HG03025 (cell line): ENCODE data around the gene TAGLN2.

Source experiments
- ATAC-seq: cut with Tn5 transposase; IDR thresholded peaks from one replicate; pipeline ENCODE4 v1.9.1; 2021; ENCODE audit warnings: mild to moderate bottlenecking, moderate library complexity; ENCODE audit not compliant: unreplicated experiment, low FRiP score

TAGLN2 gene

DNA sequence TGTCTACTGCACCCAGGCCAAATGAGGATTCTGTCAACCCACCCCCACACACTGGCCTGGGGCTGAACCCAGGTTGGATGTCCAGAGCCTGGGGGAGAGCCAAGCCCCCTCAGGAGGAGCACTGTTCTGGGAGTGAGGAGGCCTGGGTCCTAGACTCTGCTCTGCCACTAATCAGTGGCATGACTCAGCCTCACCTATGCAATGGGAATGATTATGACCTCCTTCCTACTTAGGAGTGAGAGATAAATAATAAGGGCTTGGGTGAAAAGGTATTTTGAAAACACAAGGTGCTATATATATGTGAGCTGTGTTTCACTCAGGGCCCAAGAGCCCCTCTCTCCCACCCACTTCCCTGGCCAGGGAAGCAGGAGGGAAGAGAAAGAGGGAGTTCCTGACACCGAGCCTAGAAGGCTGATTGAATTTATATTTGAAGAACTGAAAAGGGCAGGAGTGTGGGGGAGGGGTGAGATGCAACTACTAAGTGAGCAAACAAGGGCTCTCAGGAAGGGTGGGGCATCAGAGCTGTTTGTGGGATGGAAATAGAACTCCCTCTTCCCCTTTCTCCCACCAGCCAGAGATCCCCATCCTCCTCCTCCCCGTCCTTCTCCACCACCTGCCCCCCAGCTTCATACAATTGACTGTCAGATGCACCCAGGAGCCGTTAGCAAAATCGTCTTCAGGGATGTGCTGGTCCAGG, 11.9 kb upstream of the TAGLN2 start:
- ATAC-seq: no peak

DNA sequence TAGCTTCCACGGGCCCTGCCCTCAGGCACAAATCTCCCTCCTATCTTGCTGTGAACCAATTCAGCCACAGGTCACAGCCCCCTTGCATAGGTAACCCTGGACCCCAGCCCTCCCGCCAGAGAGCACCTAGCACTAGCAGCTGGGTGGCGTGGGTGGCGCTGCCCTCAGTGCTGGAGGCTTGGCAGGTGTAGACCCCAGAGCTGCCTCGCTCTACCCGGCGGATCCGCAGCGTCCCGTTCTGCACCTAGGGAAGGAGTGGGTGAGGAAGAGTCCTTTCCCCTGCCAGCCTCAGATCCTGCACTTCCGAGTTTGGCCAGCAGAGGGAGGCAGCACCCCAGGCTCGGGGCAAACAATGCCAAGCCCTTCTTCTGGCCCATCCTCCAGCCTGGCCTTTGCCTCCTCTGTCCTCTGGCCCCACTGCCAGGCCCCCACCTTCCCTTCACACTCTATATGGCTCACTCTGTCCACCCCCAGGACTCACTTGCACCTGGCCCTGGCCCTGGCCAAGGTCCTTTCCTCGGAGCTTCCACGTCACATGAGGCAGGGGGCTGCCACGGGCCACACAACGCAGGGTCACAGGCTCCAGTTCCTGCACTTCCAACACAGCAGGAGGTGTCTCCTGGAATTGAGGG, 11.1 kb upstream of the TAGLN2 start:
- no peak for ATAC-seq

DNA sequence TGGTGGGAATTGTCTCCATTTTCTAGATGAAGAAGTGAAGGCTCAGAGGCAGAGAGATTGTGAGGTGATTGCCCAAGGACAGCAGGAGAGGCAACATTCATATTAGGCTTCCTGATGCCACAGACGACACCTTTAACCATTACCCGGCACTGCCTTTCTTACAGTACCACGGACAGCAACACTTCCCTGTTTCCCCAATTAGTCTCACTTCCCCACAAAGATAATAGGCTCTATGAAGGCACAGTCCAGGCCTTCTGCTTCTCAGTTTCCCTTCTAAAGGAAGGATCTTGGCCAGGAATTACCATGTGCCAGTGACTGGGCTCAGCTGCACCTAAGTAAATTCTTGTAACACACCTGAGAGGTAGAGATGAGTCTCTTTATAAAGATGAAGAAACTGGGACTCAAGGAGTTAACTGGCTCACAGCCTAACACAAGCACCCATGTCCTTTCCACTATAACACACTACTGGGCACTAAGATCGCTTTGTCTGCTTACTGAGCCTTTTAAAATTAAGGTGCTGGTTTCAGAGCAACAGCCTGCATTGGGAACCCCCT, 10.5 kb upstream of the TAGLN2 start:
- ATAC-seq: no peak

DNA sequence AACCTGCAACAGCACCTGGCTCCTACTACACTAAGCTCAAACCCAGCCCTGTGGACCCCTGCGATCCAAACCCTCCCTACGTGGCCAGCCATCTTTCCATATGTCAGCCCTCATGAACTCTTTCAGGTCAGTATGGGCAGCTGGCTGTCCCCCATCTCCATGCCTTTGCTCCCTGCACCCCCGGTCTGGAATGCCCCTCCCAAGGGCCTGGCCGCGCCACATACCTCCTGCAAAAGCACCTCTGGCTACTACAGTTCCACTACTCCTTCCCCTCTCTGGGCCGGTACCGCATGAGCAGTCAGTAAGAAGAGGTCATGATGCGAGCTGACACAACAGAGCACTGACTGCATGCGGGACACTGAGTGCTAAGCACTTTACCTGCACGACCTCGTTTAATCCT, 10.0 kb upstream of the TAGLN2 start:
- no peak for ATAC-seq

DNA sequence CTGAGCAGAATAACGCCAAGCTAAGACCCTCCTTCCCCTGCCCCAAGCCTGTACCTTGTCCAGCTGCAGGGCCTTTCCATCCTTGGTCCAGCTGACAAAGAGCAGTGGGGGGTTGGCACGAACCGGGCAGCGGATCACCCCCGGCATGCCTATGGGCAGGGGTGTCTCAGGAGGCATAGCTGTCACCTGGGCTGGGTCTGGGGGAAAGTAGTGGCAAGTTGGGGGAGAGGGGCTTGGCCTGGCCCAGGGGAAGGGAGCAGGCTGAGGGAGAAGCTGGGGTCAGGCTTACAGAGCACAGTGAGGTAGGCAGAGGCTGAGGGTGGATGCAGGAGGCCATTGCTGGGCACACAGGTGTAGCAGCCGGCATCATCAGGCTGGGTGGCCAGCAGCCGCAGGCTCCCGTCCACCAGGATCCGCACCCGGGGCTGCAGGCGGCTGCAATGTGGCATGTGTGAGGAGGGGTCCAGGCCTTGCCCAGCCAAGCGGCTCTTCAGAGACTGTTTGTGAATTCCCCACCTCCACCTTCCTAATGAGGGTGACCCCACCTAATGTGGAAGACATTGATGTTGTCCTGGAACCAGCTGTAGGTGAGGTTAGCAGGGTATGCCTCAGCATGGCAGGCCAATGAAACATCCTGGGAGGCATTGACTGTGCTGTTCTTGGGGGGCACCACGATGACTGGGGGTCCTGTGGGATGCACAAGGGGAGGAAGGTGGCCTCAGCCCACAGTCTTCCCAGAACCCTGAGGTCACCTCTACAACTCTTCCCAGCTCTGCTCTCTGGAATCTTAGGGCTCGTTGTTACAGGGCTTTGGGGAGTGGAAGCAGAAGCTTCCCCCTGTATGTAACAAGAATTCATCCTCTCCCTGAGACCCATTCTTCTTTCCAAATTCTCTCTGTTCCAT, 9.1 kb upstream of the TAGLN2 start:
- no peak for ATAC-seq

DNA sequence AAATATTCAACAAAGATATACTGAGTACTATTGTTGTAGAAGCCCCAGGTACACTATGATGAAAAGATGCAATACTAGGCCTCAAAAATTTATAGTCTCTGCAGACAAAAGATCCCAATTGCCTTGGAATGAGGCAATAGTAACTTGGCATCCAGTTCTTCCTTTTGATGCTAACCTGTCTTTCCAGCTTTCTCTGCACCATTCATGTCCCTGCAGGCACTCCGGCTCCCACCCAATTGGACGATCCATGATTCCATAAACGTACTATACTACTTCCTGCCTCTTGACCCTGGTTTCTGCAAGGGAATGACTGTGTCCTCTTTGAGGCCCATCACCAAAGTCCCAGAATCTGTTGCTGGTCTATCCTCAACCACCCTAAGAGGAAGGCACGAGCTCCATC, 8.0 kb upstream of the TAGLN2 start:
- no peak for ATAC-seq

DNA sequence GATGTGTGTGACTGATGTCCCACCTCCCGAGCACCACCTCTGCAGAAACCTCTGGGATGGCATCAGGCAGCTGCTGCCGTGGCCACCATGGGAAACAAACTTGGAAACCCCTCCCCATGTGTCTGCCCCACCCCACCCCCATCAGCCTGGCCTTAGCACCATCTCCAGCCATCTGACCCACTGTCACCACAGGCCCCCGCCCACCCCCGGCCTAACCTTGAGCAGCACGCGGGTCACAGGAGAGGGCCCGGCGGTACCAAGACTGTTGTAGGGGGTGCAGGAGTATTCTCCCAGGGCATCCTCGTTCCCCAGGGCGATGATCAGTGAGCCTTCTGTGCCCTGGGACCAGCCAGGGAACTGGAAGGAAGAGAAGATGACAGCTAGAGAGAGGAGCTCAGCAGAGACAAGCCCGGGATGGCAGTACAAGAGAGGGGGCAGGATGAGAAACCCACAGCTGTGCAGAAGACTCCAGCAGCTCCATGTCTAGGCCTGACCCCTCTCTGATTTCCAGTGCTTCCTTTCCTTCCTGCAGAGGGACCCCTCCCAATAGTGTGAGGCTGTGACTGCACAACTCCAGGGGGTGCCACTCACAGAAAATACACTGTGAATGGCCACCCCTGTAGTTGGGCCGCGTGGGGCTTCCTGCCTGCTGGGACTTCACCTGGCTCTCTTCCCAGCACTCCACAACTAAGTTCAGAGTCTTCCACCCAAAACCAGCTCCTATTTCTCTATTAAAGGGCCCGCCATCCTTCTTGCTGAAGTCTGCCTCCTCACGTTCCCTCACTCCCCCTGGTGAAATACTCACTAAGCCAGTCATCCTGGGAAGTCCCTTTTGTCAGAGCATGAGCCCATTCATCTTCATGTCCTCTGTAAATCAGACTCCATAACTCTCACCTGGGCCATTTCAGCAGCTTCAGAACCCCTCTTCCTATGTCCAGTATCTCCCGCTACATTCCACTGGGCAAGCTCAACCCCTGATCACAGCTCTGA, 7.3 kb upstream of the TAGLN2 start:
- ATAC-seq: no peak

DNA sequence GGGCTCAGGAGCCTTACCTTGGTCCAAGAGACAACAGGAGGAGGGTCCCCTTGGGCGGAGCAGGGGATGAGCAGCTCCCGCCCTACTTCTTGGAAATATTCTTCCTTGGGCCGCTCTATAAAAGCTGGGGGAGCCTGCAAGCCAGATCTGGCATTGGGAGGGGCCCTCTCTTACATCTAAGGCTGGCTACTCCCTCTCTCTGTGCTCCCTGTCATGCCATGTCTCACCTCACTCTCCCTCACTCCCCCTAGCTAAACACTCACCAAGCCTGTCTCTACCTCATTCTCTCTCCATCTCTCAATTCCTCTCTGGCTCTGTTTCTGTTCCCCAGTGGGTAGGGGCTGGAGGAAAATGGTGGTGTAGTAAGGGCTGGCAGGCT, 6.5 kb upstream of the TAGLN2 start:
- ATAC-seq: no peak

DNA sequence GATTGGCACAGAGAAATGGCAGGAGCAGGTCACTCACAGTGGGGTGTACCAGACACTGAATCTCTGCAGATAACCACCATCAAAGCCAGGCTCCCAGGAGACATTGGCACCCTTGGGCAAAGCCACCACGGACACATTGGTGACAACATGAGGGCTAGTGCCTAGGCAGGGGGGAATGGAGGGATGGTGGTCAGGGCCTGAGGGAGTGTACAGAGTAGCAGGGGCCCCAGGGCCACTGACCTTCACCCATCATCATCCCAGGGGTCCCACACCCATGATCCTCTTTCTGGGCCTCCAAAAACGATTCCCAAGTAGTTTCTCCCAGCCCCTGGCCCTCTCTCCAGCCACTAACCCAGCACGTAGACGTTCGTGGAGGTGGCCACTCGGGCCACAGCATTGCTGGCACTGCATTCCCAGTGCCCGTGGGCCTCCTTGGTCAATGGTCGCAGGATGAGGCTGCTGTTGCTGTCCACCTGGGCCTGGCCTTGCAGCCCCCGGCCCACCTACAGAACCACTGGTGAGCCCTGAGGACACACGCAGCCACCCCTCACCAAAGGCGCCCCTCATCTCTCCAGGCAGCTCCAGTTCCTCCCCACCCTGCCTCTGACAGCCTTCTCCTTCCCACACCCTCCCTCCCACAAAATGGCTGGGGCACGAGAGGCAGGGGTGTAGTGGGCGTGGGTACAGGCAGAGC, 5.9 kb upstream of the TAGLN2 start:
- no peak for ATAC-seq

DNA sequence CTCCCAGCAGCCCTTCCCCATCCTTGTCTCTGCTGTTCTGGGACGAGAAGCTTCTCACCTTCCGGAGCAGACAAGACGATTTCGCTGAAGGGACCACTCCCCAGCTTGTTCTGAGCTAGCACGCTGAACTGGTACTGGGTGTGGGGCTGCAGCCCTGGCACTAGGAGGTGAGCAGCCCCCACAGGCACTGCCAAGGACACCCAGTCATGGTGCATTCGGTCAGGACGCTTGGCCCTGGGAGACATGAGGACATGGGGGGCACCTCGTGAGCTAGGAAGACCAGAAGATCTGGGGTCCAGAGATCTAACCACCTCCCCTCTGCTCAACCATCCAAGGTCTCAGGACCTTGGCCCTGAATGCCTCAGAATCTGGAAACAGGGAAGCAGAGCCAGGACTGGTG, 5.3 kb upstream of the TAGLN2 start:
- no peak for ATAC-seq

DNA sequence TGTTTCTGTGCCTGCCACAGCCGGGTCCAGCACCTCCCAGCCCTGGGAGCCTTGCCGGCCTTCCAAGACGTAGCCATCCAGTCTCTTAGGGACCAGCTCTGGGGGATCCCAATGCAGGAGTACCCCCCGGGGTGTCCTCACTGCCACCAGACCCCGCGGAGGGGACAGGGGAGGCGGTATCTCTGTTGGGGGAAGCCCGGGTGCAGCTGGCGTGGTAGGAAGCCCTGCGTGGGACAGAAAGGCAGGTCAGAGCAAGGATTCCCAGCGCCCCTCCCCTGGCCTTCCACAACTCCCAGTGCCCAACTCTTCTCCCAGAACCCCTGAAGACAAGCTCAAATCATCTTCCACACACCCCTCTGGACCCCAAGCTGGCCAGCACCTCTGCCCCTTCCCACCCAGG, 4.9 kb upstream of the TAGLN2 start:
- ATAC-seq: no peak

DNA sequence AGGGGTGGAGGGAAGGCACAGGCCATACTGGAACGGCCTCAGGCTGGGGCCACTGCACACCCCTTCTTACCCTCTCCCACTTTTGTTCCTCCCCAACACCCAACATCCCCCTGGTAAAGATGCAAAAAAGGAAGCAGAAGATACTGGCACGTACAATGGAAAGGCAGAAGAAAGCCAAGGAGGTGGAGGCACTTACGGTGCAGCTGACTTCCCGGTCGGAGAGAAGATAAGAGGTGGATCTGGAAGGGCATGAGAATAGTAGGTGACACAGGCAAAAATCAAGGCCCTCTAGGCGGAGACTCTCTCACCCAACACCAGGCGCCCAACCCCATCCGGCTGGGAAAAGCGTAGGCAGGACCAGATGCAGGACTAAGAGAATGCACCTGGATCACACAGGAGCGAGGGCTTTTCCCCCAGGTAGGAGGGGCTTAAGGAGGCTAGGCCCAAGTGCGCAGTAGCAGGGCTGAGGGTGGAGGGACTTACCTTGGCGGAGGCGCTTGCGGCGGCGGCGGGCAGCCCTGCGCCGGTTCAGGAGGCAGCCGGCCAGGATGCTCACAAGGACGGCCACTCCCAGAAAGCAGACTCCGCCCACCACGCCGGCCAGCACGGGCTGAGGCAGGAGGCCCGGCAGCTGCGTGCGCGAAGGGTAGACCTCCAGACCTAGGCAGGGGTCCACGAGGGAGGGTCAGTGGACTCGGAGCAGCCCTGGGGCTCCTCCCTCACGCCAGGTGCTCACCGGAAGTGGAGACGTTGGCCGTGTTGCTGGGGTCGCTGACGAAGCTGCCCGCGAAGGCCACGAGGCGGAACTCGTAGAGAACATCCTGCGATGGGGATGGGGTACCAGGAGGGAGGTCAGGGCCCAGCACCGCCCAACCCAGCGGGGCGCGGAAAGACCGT, 4.1 kb upstream of the TAGLN2 start:
- no peak for ATAC-seq

DNA sequence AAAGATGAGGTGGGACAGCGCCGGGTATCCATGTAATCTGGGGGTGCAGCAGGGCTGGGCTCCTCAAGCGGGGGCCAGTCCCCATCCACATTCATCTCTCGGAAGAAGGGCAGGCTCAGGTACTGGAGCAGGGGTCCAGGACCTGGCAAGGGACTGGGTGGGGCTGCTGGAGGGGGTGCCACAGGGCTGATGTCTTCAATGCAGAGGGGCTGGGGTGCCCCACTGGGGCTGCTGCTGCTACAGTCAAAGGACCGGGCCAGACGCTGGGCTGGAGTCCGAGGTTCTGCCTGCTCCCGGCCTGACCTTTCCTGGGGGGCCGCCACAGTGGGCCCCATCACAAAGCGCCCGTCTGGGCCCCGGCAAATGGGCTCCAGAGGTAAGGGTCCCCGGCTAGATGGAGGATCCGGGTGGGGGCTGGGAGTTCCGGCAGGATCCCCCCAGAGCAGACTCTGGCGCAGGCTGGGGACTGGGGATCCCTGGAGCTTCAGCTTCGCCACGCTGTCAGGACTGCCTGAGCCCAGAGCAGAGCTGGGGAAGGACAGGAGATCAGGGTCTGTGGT, 3.3 kb upstream of the TAGLN2 start:
- no peak for ATAC-seq

DNA sequence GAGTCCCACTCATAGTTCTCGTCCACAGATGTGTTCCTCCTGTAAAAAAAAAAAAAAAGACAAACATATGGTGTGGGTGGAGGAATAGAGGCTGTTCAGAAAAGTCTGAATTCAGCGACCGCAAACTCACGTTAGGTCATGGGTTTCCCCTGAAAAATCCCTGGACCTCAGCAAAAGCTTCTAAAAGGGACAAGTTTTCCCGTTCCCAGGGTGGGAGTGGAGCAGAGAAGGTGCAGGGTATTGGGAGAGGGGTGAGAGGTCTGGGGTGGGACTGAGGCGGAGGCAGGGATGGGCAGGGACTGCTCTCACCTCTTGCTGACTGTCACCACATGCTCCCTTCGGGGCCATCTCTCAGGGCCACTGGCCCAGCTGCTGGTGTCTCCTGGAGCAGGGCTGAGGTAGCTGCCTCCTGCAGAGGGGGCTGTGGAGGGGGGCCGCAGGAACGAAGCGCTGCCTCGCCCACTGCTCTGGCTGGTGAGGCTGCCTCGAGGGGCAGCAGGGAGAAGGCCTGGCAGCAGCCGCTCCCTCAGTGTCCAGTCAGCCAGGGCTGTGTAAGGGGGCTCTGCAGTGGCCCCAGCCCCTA, 2.6 kb upstream of the TAGLN2 start:
- ATAC-seq: no peak

DNA sequence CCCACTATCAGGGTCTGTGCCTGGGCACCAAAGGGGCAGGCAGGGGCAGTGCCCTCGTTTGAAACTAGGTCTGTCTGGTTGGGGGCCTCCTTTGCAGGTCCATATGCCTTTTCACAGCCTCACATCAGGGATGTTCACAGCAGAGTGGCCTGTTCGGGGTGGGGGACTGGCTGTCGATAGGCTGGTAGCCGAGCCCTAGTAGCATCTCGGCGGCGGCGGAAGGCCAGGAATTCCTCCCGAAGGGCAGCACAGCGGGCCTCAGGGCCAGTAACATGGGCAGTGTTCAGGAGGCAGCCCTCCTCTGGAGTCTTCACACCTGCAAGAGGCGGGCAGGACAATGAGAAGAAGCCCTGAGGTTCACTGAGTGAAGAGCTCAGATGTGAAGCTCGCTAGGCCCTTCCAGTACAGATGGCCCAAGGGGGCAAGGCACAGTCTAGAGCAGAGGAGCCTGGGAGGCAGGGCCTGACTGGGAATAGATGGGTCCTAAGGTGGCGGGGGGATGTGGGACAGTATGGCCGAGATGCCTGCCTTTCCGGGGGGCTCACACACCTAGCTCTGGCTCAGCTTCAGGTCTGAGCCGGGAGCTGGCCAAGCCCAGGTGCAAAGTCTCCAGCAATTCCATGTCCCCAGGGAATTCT, 2.0 kb upstream of the TAGLN2 start:
- ATAC-seq: no peak

DNA sequence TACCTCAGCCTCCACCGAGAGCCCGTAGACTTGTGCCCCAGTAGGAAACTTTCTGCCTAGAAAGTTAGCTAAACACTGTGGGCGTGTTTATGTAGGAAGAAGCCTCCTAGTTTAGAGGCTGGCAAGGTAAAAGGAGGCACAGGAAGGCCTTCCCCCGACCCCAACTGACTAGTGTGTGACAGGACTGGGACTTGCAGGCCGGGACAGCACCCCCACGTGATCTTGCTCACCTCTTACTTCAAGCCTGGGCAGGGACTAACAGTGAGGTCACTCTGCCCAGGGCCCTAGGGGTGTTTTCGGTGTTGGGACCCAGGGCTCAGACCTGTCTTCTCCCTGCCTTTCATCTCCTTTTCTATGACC, 392 bp upstream of the TAGLN2 start:
- ATAC-seq: no peak

DNA sequence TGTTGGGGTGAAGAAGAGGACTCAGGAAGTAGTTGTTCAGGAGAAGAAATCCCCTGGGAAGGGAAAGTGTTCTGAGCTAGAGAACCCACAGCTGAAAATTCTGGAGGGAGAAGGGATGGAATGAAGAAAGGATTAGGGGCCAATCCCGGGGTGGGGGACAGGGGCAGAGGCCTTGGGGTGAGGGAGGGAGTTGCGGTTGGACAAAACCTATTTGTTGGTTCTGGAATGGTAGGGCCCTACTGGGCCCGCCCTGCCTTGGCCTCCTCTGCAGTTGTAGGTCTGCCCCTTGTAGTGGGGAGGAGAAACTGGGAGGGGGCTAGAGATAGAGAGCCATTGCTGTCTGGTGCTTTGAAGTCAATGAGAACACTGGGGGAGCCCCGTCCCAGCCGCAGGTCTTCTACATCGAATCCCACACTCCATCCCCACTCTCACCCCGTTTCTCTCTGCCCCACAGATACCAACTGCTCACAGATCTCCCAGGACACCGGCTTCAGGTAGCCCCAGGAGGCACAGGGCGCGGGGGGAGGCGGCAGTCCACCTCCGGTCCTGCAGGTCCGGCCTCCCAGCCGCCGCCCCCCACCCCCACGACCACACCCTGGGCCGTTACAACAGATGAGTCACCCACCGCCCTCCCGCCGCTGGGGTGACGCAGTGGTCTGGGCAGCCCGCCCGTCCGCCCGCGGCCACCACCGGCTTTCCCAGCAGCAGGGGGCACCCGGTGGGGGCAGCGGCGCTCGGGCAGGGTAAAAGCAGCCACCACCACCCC, 1.1 kb downstream of the TAGLN2 start:
- no peak for ATAC-seq
